IMR-90 (cell line): Measurements from ENCODE around the gene ECM1. TPM values are rescaled to one million over a fixed set of nuclear protein-coding genes. Genes with fewer than 3 reads are reported as not detected.

Experiments used
- ATAC-seq: fragments of 200-7000 bp; cut with Tn5 transposase; 2 replicates; pipeline ENCODE4 v1.9.1; 2020; ENCODE audit warnings: low read depth, mild to moderate bottlenecking, moderate library complexity
- BruUV-seq: library from RNA; stranded (reverse); fragments of 400-500 nt; replicated peaks from 2 replicates; lab custom pipeline; 2021; lab: Mats Ljungman, UMichigan
- CTCF ChIA-PET: fragments of 300-600 bp; formaldehyde crosslinking; extraction: SDS; loops from one replicate; lab custom pipeline; 2021; ENCODE audit warnings: antibody characterized with exemption; lab: Yijun Ruan, JAX
- POLR2A ChIA-PET: fragments of 300-600 bp; sonication (Branson Sonifier 250); formaldehyde crosslinking; loops from one replicate; lab custom pipeline; 2022; ENCODE audit warnings: antibody characterized with exemption; ENCODE audit not compliant: unreplicated experiment; lab: Charles Lee
- DNase-seq: peaks from one replicate; pipeline ENCODE4 v3.0.0; 2013
- H2AFZ ChIP-seq: replicated peaks from 2 replicates; pipeline ENCODE3; 2013; ENCODE audit warnings: low read length, mild to moderate bottlenecking; ENCODE audit not compliant: poor library complexity
- H2AK5ac ChIP-seq: 2 replicates; pipeline ENCODE4 v1.6.1; 2013; ENCODE audit warnings: low read depth, low read length, inconsistent platforms
- H2AK9ac ChIP-seq: replicated peaks from 2 replicates; pipeline ENCODE3; 2013; ENCODE audit warnings: mild to moderate bottlenecking, low read depth, low read length, moderate library complexity; ENCODE audit not compliant: poor library complexity
- H2BK120ac ChIP-seq: 2 replicates; pipeline ENCODE4 v1.6.1; 2013; ENCODE audit warnings: low read depth, low read length, inconsistent platforms
- H2BK15ac ChIP-seq: 3 replicates; pipeline ENCODE4 v1.6.1; 2013; ENCODE audit warnings: low read depth, low read length, inconsistent platforms
- H2BK20ac ChIP-seq: 2 replicates; pipeline ENCODE4 v1.6.1; 2013; ENCODE audit warnings: low read depth, mild to moderate bottlenecking, inconsistent platforms, low read length, moderate library complexity
- H2BK5ac ChIP-seq: 2 replicates; pipeline ENCODE4 v1.6.1; 2013; ENCODE audit warnings: mild to moderate bottlenecking, low read depth, low read length, inconsistent platforms; ENCODE audit not compliant: poor library complexity, severe bottlenecking
- H3K14ac ChIP-seq: replicated peaks from 2 replicates; pipeline ENCODE4 v1.6.1; 2013; ENCODE audit warnings: low read depth, low read length, inconsistent platforms
- H3K18ac ChIP-seq: 2 replicates; pipeline ENCODE4 v1.6.1; 2013; ENCODE audit warnings: low read depth, low read length, control low read depth
- H3K23ac ChIP-seq: 2 replicates; pipeline ENCODE4 v1.6.1; 2013; ENCODE audit warnings: low read depth, low read length, inconsistent platforms
- H3K27ac ChIP-seq: 2 replicates; pipeline ENCODE4 v1.5.1; 2013; ENCODE audit warnings: mild to moderate bottlenecking, control low read depth, low read length; ENCODE audit not compliant: insufficient read depth
- H3K27me3 ChIP-seq: 2 replicates; pipeline ENCODE4 v1.6.1; 2013; ENCODE audit warnings: low read length; ENCODE audit not compliant: control insufficient read depth, insufficient read depth
- H3K36me3 ChIP-seq: 2 replicates; pipeline ENCODE4 v1.6.1; 2013; ENCODE audit warnings: low read length, mixed read lengths; ENCODE audit not compliant: control insufficient read depth, insufficient read depth
- H3K4ac ChIP-seq: 2 replicates; pipeline ENCODE4 v1.6.1; 2013; ENCODE audit warnings: low read depth, low read length, inconsistent platforms
- H3K4me1 ChIP-seq: 2 replicates; pipeline ENCODE4 v1.6.1; 2013; ENCODE audit warnings: low read length, mixed read lengths; ENCODE audit not compliant: control insufficient read depth, insufficient read depth
- H3K4me2 ChIP-seq: 2 replicates; pipeline ENCODE4 v1.6.1; 2013; ENCODE audit warnings: low read depth, mild to moderate bottlenecking, control low read depth, low read length, moderate library complexity
- H3K4me3 ChIP-seq: 2 replicates; pipeline ENCODE4 v1.5.1; 2013; ENCODE audit warnings: low read depth, mild to moderate bottlenecking, control low read depth, low read length, moderate library complexity; ENCODE audit not compliant: insufficient read depth
- H3K56ac ChIP-seq: 2 replicates; pipeline ENCODE4 v1.6.1; 2013; ENCODE audit warnings: low read length, inconsistent platforms; ENCODE audit not compliant: insufficient read depth; ENCODE audit errors: extremely low read depth
- H3K79me1 ChIP-seq, 2 experiments: 2 replicates each; pipeline ENCODE4 v1.6.1; 2013; ENCODE audit warnings: low read length in 2 of 2, inconsistent platforms in 1 of 2, low read depth in 1 of 2
- H3K9ac ChIP-seq: 2 replicates; pipeline ENCODE4 v1.6.1; 2013; ENCODE audit warnings: low read depth, low read length, control low read depth
- H3K9me1 ChIP-seq: 2 replicates; pipeline ENCODE4 v1.6.1; 2013; ENCODE audit warnings: low read length, inconsistent platforms; ENCODE audit not compliant: insufficient read depth
- H3K9me3 ChIP-seq: 2 replicates; pipeline ENCODE4 v1.6.1; 2013; ENCODE audit warnings: low read length; ENCODE audit not compliant: control insufficient read depth, insufficient read depth
- H4K20me1 ChIP-seq: 2 replicates; pipeline ENCODE4 v1.6.1; 2013; ENCODE audit warnings: low read length, inconsistent platforms; ENCODE audit not compliant: insufficient read depth
- H4K5ac ChIP-seq: 2 replicates; pipeline ENCODE4 v1.6.1; 2013; ENCODE audit warnings: mild to moderate bottlenecking, low read depth, low read length, control low read depth
- H4K8ac ChIP-seq, 2 experiments: 2 replicates each; pipeline ENCODE4 v1.6.1; 2013; ENCODE audit warnings: low read depth in 2 of 2, low read length in 2 of 2, control low read depth in 1 of 2, inconsistent platforms in 1 of 2
- H4K91ac ChIP-seq: 2 replicates; pipeline ENCODE4 v1.6.1; 2013; ENCODE audit warnings: low read depth, low read length, inconsistent platforms; ENCODE audit not compliant: insufficient read depth
- BHLHE40 ChIP-seq: fragments of 150-350 bp; IDR thresholded peaks from 2 replicates; pipeline ENCODE4 v1.6.1; 2016; ENCODE audit warnings: mild to moderate bottlenecking, low read depth, low read length
- FOS ChIP-seq: fragments of 150-350 bp; IDR thresholded peaks from 2 replicates; pipeline ENCODE4 v1.6.1; 2016; ENCODE audit warnings: low read depth, low read length
- MAFK ChIP-seq: IDR thresholded peaks from 2 replicates; pipeline ENCODE4 v1.6.1; 2012; ENCODE audit warnings: low read depth, low read length, improper control_type of control experiment
- MXI1 ChIP-seq: IDR thresholded peaks from 2 replicates; pipeline ENCODE4 v1.6.1; 2012; ENCODE audit warnings: low read depth, mild to moderate bottlenecking, low read length, moderate library complexity, borderline replicate concordance
- WGBS, 2 experiments: methylation state at CpG; one replicate each; pipeline versions ENCODE4 v1.1.5 to v1.1.7; 2013; ENCODE audit warnings: missing lambda C conversion rate in 2 of 2; ENCODE audit not compliant: insufficient read length in 1 of 2; ENCODE audit errors: extremely low coverage in 2 of 2; 5-methylcytosine and 5-hydroxymethylcytosine counted together
- dilution Hi-C: fragments of 300-500 bp; cut with HindIII; formaldehyde crosslinking; loops from one replicate; pipeline ENCODE4 v1.14.3; 2018; ENCODE audit warnings: low sequenced_read_pairs; ENCODE audit not compliant: unreplicated experiment
- in situ Hi-C: fragments of 300-500 bp; cut with MboI; formaldehyde crosslinking; loops from 3 replicates; pipeline ENCODE4 v1.14.3; 2019; ENCODE audit warnings: low sequenced_read_pairs, inconsistent platforms, mixed read lengths
- intact Hi-C: fragments of 100-400 bp; cut with micrococcal nuclease; formaldehyde crosslinking; loops from 2 replicates; pipeline ENCODE4 v1.10.0; 2022
- polyA plus RNA-seq, 3 experiments: library from polyadenylated mRNA; depleted of rRNA; stranded (reverse); fragments of >200 nt; gene quantifications; 2 replicates each; pipeline ENCODE4 v1.2.3, GENCODE V29; 2012; ENCODE audit warnings: low replicate concordance in 1 of 3
- total RNA-seq: library from RNA; depleted of rRNA; stranded (reverse); fragments of >200 nt; gene quantifications from 2 replicates; pipeline ENCODE4 v1.2.3, GENCODE V29; 2012
- TF ChIP-seq, protein P1 (sequence below): fragments of 150-350 bp; IDR thresholded peaks from 2 replicates; pipeline ENCODE4 v1.6.1; 2016; ENCODE audit warnings: low read depth, mild to moderate bottlenecking, low read length, moderate library complexity, borderline replicate concordance

Gene ECM1
- total and polyA plus RNA-seq, 2 of the 4 experiments (the other 2 are of a cell fraction) = 20.1 to 230 TPM

DNA sequence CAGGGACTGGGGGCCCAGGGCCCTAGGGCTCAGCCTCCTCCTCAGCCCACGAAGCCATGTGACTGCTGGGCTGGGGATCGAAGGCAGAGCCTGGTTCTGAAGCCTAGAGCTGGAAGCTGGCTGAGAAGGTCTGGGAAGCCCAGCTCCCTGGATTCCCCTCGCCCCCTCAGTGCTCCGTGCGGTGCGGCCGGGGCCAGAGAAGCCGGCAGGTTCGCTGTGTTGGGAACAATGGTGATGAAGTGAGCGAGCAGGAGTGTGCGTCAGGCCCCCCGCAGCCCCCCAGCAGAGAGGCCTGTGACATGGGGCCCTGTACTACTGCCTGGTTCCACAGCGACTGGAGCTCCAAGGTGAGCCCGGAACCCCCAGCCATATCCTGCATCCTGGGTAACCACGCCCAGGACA lies 50.4 kb downstream of the ECM1 start:
- peaks cover 15 to 75% of the 10 kb centered on the region in 2 experiments for H3K79me1 ChIP-seq
- H4K8ac ChIP-seq = no peak overlapping the region
- H2BK120ac ChIP-seq = no peak overlapping the region
- no peak overlapping the region for H3K4ac ChIP-seq
- H2BK15ac ChIP-seq = no peak overlapping the region
- H3K56ac ChIP-seq = no peak overlapping the region
- no peak for DNase-seq
- peaks cover 20% of the 10 kb centered on the region for H3K4me1 ChIP-seq
- ChIA-PET CTCF (no interaction called here), POLR2A (no interaction called here)
- H2AFZ ChIP-seq = no peak overlapping the region
- H3K9me1 ChIP-seq = peaks cover 16% of the 10 kb centered on the region
- H4K5ac ChIP-seq = no peak overlapping the region
- in situ Hi-C loops = loop anchor here (10.0 kb wide), 1 partner anchor 294 kb away; the partner anchor contains the start of gene APH1A
- no peak for TF ChIP-seq BHLHE40
- TF ChIP-seq MXI1 = no peak
- TF ChIP-seq, protein P1, sequence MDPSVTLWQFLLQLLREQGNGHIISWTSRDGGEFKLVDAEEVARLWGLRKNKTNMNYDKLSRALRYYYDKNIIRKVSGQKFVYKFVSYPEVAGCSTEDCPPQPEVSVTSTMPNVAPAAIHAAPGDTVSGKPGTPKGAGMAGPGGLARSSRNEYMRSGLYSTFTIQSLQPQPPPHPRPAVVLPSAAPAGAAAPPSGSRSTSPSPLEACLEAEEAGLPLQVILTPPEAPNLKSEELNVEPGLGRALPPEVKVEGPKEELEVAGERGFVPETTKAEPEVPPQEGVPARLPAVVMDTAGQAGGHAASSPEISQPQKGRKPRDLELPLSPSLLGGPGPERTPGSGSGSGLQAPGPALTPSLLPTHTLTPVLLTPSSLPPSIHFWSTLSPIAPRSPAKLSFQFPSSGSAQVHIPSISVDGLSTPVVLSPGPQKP = no peak
- no peak for TF ChIP-seq MAFK
- TF ChIP-seq FOS = no peak
- H3K14ac ChIP-seq = no peak overlapping the region
- H3K27ac ChIP-seq = no peak overlapping the region
- no peak overlapping the region for H2BK5ac ChIP-seq
- no peak overlapping the region for H3K9ac ChIP-seq
- dilution Hi-C loops = no loop called here
- no peak overlapping the region for H2AK5ac ChIP-seq
- no TSS peak for BruUV-seq
- no peak overlapping the region for H4K91ac ChIP-seq
- ATAC-seq = no peak
- H3K27me3 ChIP-seq = no peaks in the 10 kb centered on the region
- intact Hi-C loops = no loop called here
- no peak overlapping the region for H3K4me2 ChIP-seq
- peaks cover 5% of the 10 kb centered on the region for H3K36me3 ChIP-seq
- H3K18ac ChIP-seq = no peak overlapping the region
- peaks cover 18% of the 10 kb centered on the region for H4K20me1 ChIP-seq
- H3K23ac ChIP-seq = no peak overlapping the region
- no peak overlapping the region for H2AK9ac ChIP-seq
- no peaks in the 10 kb centered on the region for H3K9me3 ChIP-seq
- whole genome bisulfite sequencing, 2 experiments = 91% methylated on average over 13 of the region's 15 CpGs; no CpG with 5 or more reads in 1 of the 2 experiments
- H3K4me3 ChIP-seq = no peak overlapping the region
- no peak overlapping the region for H2BK20ac ChIP-seq
